ENCODE data around the gene GGCX. TPM values are rescaled to one million over a fixed set of nuclear protein-coding genes. Genes with fewer than 3 reads are reported as not detected.
A peak's percentile ranks its signal among the peaks of the same experiment; 100 is the strongest.

The GGCX gene
- total RNA-seq, 6 donors from 2014 or later: 21.2 to 70.6 (median 38.0) TPM

- no peak overlapping the region for H3K27ac ChIP-seq
- no peak for ATAC-seq (ENCODE audit: low FRiP score in 2 of 2)
- H3K36me3 ChIP-seq: no peaks in the 10 kb centered on the region
- H3K27me3 ChIP-seq: no peaks in the 10 kb centered on the region
- no peak overlapping the region for H3K4me3 ChIP-seq
- DNase-seq: no peak
- no peaks in the 10 kb centered on the region for H3K9me3 ChIP-seq
- H3K4me1 ChIP-seq: peaks cover 0 to 5% (median 3%) of the 10 kb centered on the region in 4 donors
- TF ChIP-seq CTCF (IDR thresholded peaks at IDR 0.05) (no peak), EP300 (IDR thresholded peaks at IDR 0.05) (no peak), POLR2A (IDR thresholded peaks at IDR 0.05) (no peak), POLR2AphosphoS5 (IDR thresholded peaks at IDR 0.05) (no peak)
Observed at GRCh38 chr2:85527787-85528186, 33.5 kb downstream of the GGCX start.

DNA sequence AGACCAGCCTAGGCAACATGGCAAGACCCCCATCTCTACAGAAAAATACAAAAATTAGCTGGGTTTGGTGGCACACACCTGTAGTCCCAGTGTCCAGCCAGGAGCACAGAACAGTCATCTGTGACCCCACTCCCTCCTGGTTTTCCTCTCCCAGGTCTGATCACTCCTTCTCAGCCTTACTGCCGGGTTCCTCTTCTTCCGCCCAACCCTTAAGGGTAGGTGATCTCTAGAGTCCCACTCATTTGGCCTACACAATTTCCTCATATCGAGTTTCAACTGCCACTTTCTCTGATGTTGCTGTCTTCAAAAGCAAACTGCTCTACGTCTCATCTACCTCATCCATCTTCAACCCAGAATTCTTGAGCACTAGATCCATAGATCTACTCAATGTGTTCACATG is 35.7 kb downstream of the GGCX start:
- Histone ChIP-seq H3K27me3 (no peaks in the 10 kb centered on the region), H3K4me1 (peaks cover 0 to 5% (median 3%) of the 10 kb centered on the region in 4 donors), H3K27ac (peak overlapping the region in 1 of 4 donors; percentile 40), H3K4me3 (no peak overlapping the region), H3K36me3 (no peaks in the 10 kb centered on the region), H3K9me3 (no peaks in the 10 kb centered on the region)
- 63 to 79% methylated on average over 4 of the region's 4 CpGs for WGBS, 2 donors
- ATAC-seq (ENCODE audit: low FRiP score in 2 of 2): peak in 1 of 2 donors; percentile 46
- DNase-seq: no peak
- TF ChIP-seq CTCF (IDR thresholded peaks at IDR 0.05) (no peak), EP300 (IDR thresholded peaks at IDR 0.05) (no peak), POLR2AphosphoS5 (IDR thresholded peaks at IDR 0.05) (no peak), POLR2A (IDR thresholded peaks at IDR 0.05) (no peak)

DNA sequence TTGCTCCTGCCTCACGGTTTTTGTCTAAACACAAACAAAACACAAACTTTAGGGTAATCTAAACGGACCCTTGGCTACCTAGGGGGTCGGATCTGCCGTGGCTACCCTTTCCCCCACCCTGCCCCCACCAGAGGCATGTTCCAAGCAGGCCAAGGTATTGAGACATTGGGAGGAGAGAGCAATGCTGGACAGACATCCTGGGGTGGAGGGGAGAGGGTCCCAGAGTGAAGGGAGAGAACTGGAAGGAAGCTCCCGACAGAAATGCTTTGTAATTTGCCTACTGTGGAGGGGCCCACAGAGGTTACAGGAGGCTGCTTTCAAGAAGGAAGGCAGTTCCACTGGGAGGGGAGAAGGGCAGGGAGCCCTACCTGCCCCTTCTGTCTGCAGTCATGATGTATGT is 36.3 kb downstream of the GGCX start:
- 77 to 80% methylated on average over 5 of the region's 5 CpGs for WGBS, 2 donors
- H3K9me3 ChIP-seq: no peaks in the 10 kb centered on the region
- no peak for DNase-seq
- no peaks in the 10 kb centered on the region for H3K27me3 ChIP-seq
- H3K4me3 ChIP-seq: no peak overlapping the region
- H3K27ac ChIP-seq: peak overlapping the region in 1 of 4 donors; percentile 40
- H3K36me3 ChIP-seq: no peaks in the 10 kb centered on the region
- peaks cover 0 to 5% (median 3%) of the 10 kb centered on the region in 4 donors for H3K4me1 ChIP-seq
- ATAC-seq (ENCODE audit: low FRiP score in 2 of 2): no peak
- no peak for TF ChIP-seq POLR2A (IDR thresholded peaks at IDR 0.05)
- no peak for TF ChIP-seq CTCF (IDR thresholded peaks at IDR 0.05)
- no peak for TF ChIP-seq POLR2AphosphoS5 (IDR thresholded peaks at IDR 0.05)
- no peak for TF ChIP-seq EP300 (IDR thresholded peaks at IDR 0.05)

DNA sequence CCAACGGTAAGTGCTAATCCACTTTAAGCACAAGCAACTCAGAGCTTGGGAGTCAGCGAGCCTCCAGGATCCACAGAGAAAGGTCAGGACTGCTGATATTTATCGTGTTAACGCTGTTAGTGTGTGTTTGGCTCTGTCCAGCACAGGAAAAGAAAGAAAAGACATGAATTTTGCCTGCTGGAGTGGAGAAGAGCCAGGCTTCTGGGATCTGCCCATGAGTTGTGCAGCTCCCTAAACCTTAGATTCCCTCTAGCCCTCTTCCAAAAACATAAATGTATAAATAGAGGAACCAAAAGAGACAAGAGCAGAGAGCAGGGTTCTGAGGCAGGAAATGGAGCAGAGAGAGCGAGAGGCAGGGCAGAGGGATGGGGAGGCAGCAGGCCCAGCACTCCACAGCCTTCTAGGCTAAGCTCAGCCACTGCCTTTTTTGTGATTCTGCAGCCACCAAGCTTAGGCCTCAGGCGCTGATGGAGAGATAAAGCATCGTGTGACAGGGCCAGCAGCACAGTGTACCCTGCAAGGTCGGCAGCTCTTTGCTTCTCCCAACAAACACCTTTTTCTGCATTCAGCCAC is 36.9 kb downstream of the GGCX start:
- no peak for DNase-seq
- Histone ChIP-seq H3K36me3 (no peaks in the 10 kb centered on the region), H3K27ac (peak overlapping the region in 3 of 4 donors; percentile 5 to 40 (median 11)), H3K4me3 (no peak overlapping the region), H3K9me3 (no peaks in the 10 kb centered on the region), H3K4me1 (peaks cover 0 to 5% (median 3%) of the 10 kb centered on the region in 4 donors), H3K27me3 (no peaks in the 10 kb centered on the region)
- WGBS, 2 donors: 40 to 47% methylated on average over 8 of the region's 8 CpGs
- no peak for TF ChIP-seq POLR2AphosphoS5 (IDR thresholded peaks at IDR 0.05)
- TF ChIP-seq POLR2A (IDR thresholded peaks at IDR 0.05): no peak
- no peak for TF ChIP-seq CTCF (IDR thresholded peaks at IDR 0.05)
- TF ChIP-seq EP300 (IDR thresholded peaks at IDR 0.05): no peak
- peak; percentile 51 to 58 for ATAC-seq (ENCODE audit: low FRiP score in 2 of 2)

DNA sequence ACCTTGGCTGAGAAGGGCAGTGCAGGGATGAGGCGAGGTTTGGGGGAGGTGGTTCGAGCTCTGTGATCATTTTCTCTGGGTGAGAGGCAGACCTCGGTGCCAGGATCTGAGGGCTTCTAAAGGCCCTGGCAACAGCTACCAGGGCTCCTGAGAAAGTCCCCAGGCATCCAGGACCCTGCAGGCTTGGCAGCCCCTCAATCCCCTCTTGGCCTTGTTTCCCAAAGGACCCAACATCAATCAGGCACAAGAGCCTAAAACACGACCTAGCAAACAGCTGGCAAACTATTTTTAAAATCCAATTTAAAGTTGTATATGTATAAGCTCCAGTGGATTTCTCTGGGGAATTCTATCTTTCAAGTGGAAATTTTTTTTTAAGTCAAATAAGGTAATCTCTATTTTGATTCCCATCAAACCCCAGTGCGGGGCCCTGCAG is 37.4 kb downstream of the GGCX start:
- no peak overlapping the region for H3K4me3 ChIP-seq
- no peak for DNase-seq
- no peaks in the 10 kb centered on the region for H3K27me3 ChIP-seq
- no peak for TF ChIP-seq EP300 (IDR thresholded peaks at IDR 0.05)
- no peak for TF ChIP-seq POLR2AphosphoS5 (IDR thresholded peaks at IDR 0.05)
- no peak for TF ChIP-seq CTCF (IDR thresholded peaks at IDR 0.05)
- no peak for TF ChIP-seq POLR2A (IDR thresholded peaks at IDR 0.05)
- H3K36me3 ChIP-seq: no peaks in the 10 kb centered on the region
- no peak for ATAC-seq (ENCODE audit: low FRiP score in 2 of 2)
- H3K27ac ChIP-seq: peak overlapping the region in 1 of 4 donors; percentile 5
- H3K4me1 ChIP-seq: peaks cover 0 to 5% (median 3%) of the 10 kb centered on the region in 4 donors
- 57 to 67% methylated on average over 5 of the region's 5 CpGs for WGBS, 2 donors
- H3K9me3 ChIP-seq: no peaks in the 10 kb centered on the region
